Vagina (tissue), 2 donors: ENCODE measurements around the gene HEMK1.

Experiments used
- CTCF ChIP-seq, 3 experiments: fragments of 450-650 bp in 2 of 3; fragments of 200-600 bp in 1 of 3; sonication (generic) in 1 of 3; IDR thresholded peaks; one replicate each; pipeline ENCODE4 v1.5.1; 2017 to 2019; ENCODE audit warnings: antibody characterized with exemption in 3 of 3, mild to moderate bottlenecking in 2 of 3, moderate library complexity in 2 of 3
- POLR2AphosphoS5 ChIP-seq, 2 donors: sonication (generic); formaldehyde crosslinking; IDR thresholded peaks; one replicate each; pipeline ENCODE4 v1.9.0; 2017; ENCODE audit warnings: antibody characterized with exemption in 2 of 2, mild to moderate bottlenecking in 2 of 2, low read depth in 1 of 2; ENCODE audit not compliant: insufficient read depth in 1 of 2

GRCh38 chr3:50588759-50589433 is 19.6 kb downstream of the HEMK1 start:
- TF ChIP-seq POLR2AphosphoS5 (IDR thresholded peaks at IDR 0.05; ENCODE audit: insufficient read depth in 1 of 2, low read depth in 1 of 2) (no peak), CTCF (IDR thresholded peaks at IDR 0.05) (no peak)
